Activated CD4-positive, alpha-beta T cell treated with anti-CD3 and anti-CD28 coated beads for 4 hours (primary cell): ENCODE measurements around the gene FBXW12.
"Not testable (repeated sequence)": the region's sequence is repeated elsewhere in the genome, so short reads cannot be mapped to it uniquely, and the experiment has no call there.

ENCODE experiments used
- DNase-seq, 2 donors: peaks; one replicate each; pipeline ENCODE4 v3.0.0-alpha.2; 2020

The FBXW12 gene

GRCh38 chr3:48372862-48373435, 930 bp downstream of the FBXW12 start:
- no peak for DNase-seq

- DNase-seq: no peak
These were observed 15.6 kb downstream of the FBXW12 start for GRCh38 chr3:48387634-48388033.

GRCh38 chr3:48388966-48389365, 16.9 kb downstream of the FBXW12 start:
- DNase-seq: no peak

GRCh38 chr3:48394391-48394790, 22.4 kb downstream of the FBXW12 start:
- no peak for DNase-seq

GRCh38 chr3:48395714-48396113, 23.7 kb downstream of the FBXW12 start:
- DNase-seq: no peak

GRCh38 chr3:48397767-48398681, 26.0 kb downstream of the FBXW12 start:
- DNase-seq: no peak

- DNase-seq: no peak
These were observed 26.8 kb downstream of the FBXW12 start for GRCh38 chr3:48398701-48399386.

- no peak for DNase-seq
These were observed 27.6 kb downstream of the FBXW12 start for GRCh38 chr3:48399387-48400172.

- DNase-seq: peak; percentile 63 to 68
These were observed 28.9 kb downstream of the FBXW12 start for GRCh38 chr3:48400824-48401433.

GRCh38 chr3:48401434-48401901, 29.4 kb downstream of the FBXW12 start:
- DNase-seq: not testable (repeated sequence)

GRCh38 chr3:48402281-48402732, 30.3 kb downstream of the FBXW12 start:
- DNase-seq: no peak

GRCh38 chr3:48402907-48403306, 30.9 kb downstream of the FBXW12 start:
- no peak for DNase-seq

GRCh38 chr3:48403533-48404439, 31.8 kb downstream of the FBXW12 start:
- DNase-seq: no peak

- DNase-seq: no peak
These were observed 32.7 kb downstream of the FBXW12 start for GRCh38 chr3:48404440-48405342.

- no peak for DNase-seq
These were observed 33.4 kb downstream of the FBXW12 start for GRCh38 chr3:48405343-48405881.

- DNase-seq: no peak
These were observed 34.0 kb downstream of the FBXW12 start for GRCh38 chr3:48405971-48406370.

- no peak for DNase-seq
These were observed 34.7 kb downstream of the FBXW12 start for GRCh38 chr3:48406443-48407431.

GRCh38 chr3:48407542-48408099, 35.6 kb downstream of the FBXW12 start:
- DNase-seq: peak in 1 of 2 donors; percentile 0
